Esophagus (tissue), 2 donors: Measurements from ENCODE around the gene ZFR2. TPM values are rescaled to one million over a fixed set of nuclear protein-coding genes. Genes with fewer than 3 reads are reported as not detected.

Experiments
- polyA plus RNA-seq, 2 donors: library from polyadenylated mRNA; stranded (reverse); fragments of 200-250 nt; gene quantifications; one replicate each; pipeline ENCODE4 v1.2.3, GENCODE V29; 2013
- donor health status: healthy with polysubstance abuse.
- donor health status: Bipolar disorder and iron deficiency.

ZFR2 gene
- polyA plus RNA-seq, 2 donors: 0.02 TPM; not detected in 1

Other genes with a start within 250 kb of the ZFR2 start
- 10 to 100 TPM; 12.4 to 19.3 TPM for gene CACTIN, start 242.2 kb downstream of the ZFR2 start, polyA plus RNA-seq
- gene PIP5K1C, start 168.6 kb downstream of the ZFR2 start, polyA plus RNA-seq: 10 to 100 TPM; 10.4 to 18.1 TPM
- gene TJP3, start 160.7 kb downstream of the ZFR2 start, polyA plus RNA-seq: 100 to 1,000 TPM in 1 of 2 donors, 10 to 100 TPM in 1; 44.5 to 118 TPM
- 10 to 100 TPM; 12.1 to 16.3 TPM for gene APBA3, start 107.3 kb downstream of the ZFR2 start, polyA plus RNA-seq
- 10 to 100 TPM; 80.0 to 83.8 TPM for gene MRPL54, start 106.4 kb downstream of the ZFR2 start, polyA plus RNA-seq
- gene RAX2, start 96.8 kb downstream of the ZFR2 start, polyA plus RNA-seq: not detected
- 1 to 10 TPM; 2.4 to 2.6 TPM for gene MATK, start 82.7 kb downstream of the ZFR2 start, polyA plus RNA-seq
- gene ATCAY, start 11.6 kb upstream of the ZFR2 start, polyA plus RNA-seq: not detected
- gene NMRK2, start 64.0 kb upstream of the ZFR2 start, polyA plus RNA-seq: under 1 TPM; 0.20 to 0.31 TPM
- 10 to 100 TPM; 35.3 to 42.4 TPM for gene DAPK3, start 102.1 kb upstream of the ZFR2 start, polyA plus RNA-seq
- 100 to 1,000 TPM; 494 to 820 TPM for gene EEF2, start 116.4 kb upstream of the ZFR2 start, polyA plus RNA-seq
- 10 to 100 TPM in 1 of 2 donors, 1 to 10 TPM in 1; 9.6 to 10.9 TPM for gene PIAS4, start 138.7 kb upstream of the ZFR2 start, polyA plus RNA-seq
- gene ZBTB7A, start 197.9 kb upstream of the ZFR2 start, polyA plus RNA-seq: 10 to 100 TPM; 22.4 to 29.7 TPM